Type B pancreatic cell (in vitro differentiated cells): ENCODE measurements around the gene CDC123. TPM values are rescaled to one million over a fixed set of nuclear protein-coding genes. Genes with fewer than 3 reads are reported as not detected.
A peak's percentile ranks its signal among the peaks of the same experiment; 100 is the strongest.

ENCODE experiments used
- DNase-seq: peaks from one replicate; pipeline ENCODE4 v3.0.0; 2021; ENCODE audit warnings: mixed read lengths; ENCODE audit not compliant: unreplicated experiment; ENCODE audit errors: extremely low spot score
- H3K27ac Mint-ChIP-seq: 2 replicates; pipeline ENCODE4 v1.8.0; 2021; ENCODE audit warnings: mild to moderate bottlenecking, mixed read lengths
- H3K27me3 Mint-ChIP-seq: 2 replicates; pipeline ENCODE4 v1.8.0; 2021; ENCODE audit warnings: mixed read lengths
- H3K36me3 Mint-ChIP-seq: 2 replicates; pipeline ENCODE4 v1.8.0; 2021; ENCODE audit warnings: mixed read lengths
- H3K4me1 Mint-ChIP-seq: one replicate; pipeline ENCODE4 v1.8.0; 2021; ENCODE audit warnings: mixed read lengths; ENCODE audit not compliant: unreplicated experiment
- H3K4me3 Mint-ChIP-seq: 2 replicates; pipeline ENCODE4 v1.8.0; 2021; ENCODE audit warnings: mild to moderate bottlenecking, mixed read lengths
- H3K9me3 Mint-ChIP-seq: 2 replicates; pipeline ENCODE4 v1.8.0; 2021; ENCODE audit warnings: mixed read lengths
- total RNA-seq: library from RNA; stranded (reverse); gene quantifications from 2 replicates; pipeline ENCODE4 v1.2.1, GENCODE V29; 2021; ENCODE audit warnings: low replicate concordance
- TF ChIP-seq, protein P1 (sequence below): fragments of 200-600 bp; sonication (generic); conservative IDR thresholded peaks from 2 replicates; pipeline ENCODE4 v1.5.0; 2021; ENCODE audit warnings: antibody characterized with exemption, mild to moderate bottlenecking

CDC123 gene
- total RNA-seq, 1 donor from 2014 or later, result 81.5 TPM

DNA sequence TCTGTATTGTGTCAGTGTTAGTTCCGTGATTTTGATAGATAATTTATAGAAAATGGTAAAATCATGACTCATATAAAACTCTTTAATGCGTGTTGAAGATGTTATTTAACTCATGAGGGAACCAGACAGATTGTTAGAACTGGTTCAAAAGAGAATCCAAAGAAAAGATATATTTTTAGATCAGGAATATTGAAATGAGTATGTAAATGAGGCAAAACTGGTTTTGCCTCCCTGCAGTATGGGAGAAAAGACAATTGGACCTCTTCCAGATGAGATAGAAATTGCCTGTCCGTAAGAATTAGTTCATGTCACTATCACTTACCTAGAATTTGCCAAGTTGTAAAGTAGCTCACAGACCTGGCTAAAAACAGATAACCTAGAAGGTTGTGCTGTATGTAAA is 17.6 kb downstream of the CDC123 start:
- H3K36me3 Mint-ChIP-seq, result peaks cover 37% of the 10 kb centered on the region
- no peaks in the 10 kb centered on the region for H3K9me3 Mint-ChIP-seq
- H3K27me3 Mint-ChIP-seq, result no peaks in the 10 kb centered on the region
- H3K4me1 Mint-ChIP-seq, result peaks cover 11% of the 10 kb centered on the region
- H3K4me3 Mint-ChIP-seq, result peak overlapping the region; percentile 12
- TF ChIP-seq, protein P1, sequence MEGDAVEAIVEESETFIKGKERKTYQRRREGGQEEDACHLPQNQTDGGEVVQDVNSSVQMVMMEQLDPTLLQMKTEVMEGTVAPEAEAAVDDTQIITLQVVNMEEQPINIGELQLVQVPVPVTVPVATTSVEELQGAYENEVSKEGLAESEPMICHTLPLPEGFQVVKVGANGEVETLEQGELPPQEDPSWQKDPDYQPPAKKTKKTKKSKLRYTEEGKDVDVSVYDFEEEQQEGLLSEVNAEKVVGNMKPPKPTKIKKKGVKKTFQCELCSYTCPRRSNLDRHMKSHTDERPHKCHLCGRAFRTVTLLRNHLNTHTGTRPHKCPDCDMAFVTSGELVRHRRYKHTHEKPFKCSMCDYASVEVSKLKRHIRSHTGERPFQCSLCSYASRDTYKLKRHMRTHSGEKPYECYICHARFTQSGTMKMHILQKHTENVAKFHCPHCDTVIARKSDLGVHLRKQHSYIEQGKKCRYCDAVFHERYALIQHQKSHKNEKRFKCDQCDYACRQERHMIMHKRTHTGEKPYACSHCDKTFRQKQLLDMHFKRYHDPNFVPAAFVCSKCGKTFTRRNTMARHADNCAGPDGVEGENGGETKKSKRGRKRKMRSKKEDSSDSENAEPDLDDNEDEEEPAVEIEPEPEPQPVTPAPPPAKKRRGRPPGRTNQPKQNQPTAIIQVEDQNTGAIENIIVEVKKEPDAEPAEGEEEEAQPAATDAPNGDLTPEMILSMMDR, result no peak
- no peak overlapping the region for H3K27ac Mint-ChIP-seq
- DNase-seq, result no peak

DNA sequence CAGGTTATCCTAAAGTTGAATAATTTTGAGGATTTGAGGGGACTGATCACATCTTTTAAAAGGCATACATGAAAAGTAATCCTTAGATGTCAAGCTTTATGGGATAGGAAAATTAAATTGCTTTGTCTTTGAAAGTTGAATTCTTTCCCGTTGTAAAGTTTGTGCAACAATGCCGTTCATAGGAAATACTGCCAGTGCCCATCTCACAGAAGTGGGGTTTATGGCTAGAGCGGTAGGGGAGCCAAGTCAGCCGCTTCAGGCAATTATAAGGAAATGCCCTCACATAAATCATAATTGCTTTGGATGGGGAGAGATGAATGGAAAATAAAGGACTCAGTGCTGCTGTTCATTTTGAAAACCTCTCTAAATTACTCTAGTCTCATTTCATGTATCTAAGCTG is 18.1 kb downstream of the CDC123 start:
- TF ChIP-seq, protein P1, result no peak
- no peaks in the 10 kb centered on the region for H3K9me3 Mint-ChIP-seq
- H3K36me3 Mint-ChIP-seq, result peaks cover 37% of the 10 kb centered on the region
- H3K4me1 Mint-ChIP-seq, result peaks cover 11% of the 10 kb centered on the region
- DNase-seq, result no peak
- peak overlapping the region; percentile 35 for H3K27ac Mint-ChIP-seq
- H3K4me3 Mint-ChIP-seq, result no peak overlapping the region
- no peaks in the 10 kb centered on the region for H3K27me3 Mint-ChIP-seq

- Mint-ChIP-seq H3K27ac (peak overlapping the region; percentile 35), H3K36me3 (peaks cover 36% of the 10 kb centered on the region), H3K9me3 (no peaks in the 10 kb centered on the region), H3K4me3 (no peak overlapping the region), H3K27me3 (no peaks in the 10 kb centered on the region), H3K4me1 (peaks cover 11% of the 10 kb centered on the region)
- TF ChIP-seq, protein P1, result peak; percentile 82
- no peak for DNase-seq
Measured at GRCh38 chr10:12214763-12215218, 18.8 kb downstream of the CDC123 start.

DNA sequence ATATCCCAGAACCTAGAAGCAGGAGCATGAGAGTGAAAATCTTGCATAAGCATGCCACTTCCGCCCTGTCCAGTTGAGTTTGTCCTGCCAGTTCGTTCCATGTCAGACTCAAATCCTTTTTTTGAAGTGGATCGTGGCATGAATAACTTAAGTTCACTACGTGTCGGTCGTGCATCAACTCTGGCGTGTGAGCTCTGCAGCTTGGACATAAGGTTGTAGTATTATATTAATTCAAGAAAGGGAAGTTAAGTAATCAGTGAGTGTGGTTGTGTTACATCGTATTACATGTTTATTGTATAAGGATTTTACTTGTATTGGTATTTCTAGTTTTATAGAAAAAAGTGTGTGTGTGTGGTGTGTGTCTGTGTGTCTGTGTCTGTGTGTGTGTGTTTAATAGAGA is 23.0 kb downstream of the CDC123 start:
- Mint-ChIP-seq H3K4me1 (peaks cover 10% of the 10 kb centered on the region), H3K4me3 (no peak overlapping the region), H3K27ac (no peak overlapping the region), H3K9me3 (no peaks in the 10 kb centered on the region), H3K27me3 (no peaks in the 10 kb centered on the region), H3K36me3 (peaks cover 31% of the 10 kb centered on the region)
- TF ChIP-seq, protein P1, result no peak
- no peak for DNase-seq

- TF ChIP-seq, protein P1, result no peak
- no peaks in the 10 kb centered on the region for H3K9me3 Mint-ChIP-seq
- peaks cover 43% of the 10 kb centered on the region for H3K36me3 Mint-ChIP-seq
- H3K4me3 Mint-ChIP-seq, result no peak overlapping the region
- no peaks in the 10 kb centered on the region for H3K27me3 Mint-ChIP-seq
- DNase-seq, result no peak
- H3K4me1 Mint-ChIP-seq, result no peaks in the 10 kb centered on the region
- H3K27ac Mint-ChIP-seq, result peak overlapping the region; percentile 71
Measured at GRCh38 chr10:12221323-12222298, 25.6 kb downstream of the CDC123 start.
